Measurements from ENCODE around the gene ATRX.
"Not testable (repeated sequence)": the region's sequence is repeated elsewhere in the genome, so short reads cannot be mapped to it uniquely, and the experiment has no call there.

The ATRX gene

DNA sequence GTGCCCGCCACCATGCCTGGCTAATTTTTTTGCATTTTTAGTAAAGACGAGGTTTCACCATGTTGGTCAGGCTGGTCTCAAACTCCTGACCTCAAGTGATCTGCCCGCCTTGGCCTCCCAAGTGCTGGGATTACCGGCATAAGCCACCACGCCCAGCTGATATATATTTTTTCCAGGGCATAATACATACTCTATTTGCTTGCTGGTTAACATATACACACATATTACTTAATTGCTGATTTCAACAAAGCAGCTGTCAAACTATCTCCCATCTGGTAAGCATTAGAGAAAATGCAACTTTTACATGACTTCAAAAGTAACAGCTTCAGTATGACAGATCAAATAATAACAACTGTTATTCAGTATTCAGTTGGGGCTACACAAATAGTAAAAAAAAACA, 164.6 kb downstream of the ATRX start:
- not testable (repeated sequence) for H3K27me3 ChIP-seq (ENCODE audit: insufficient read depth, low read length); H3K9me3 ChIP-seq (ENCODE audit: insufficient read depth, low read depth, low read length); H3K4me3 ChIP-seq (ENCODE audit: low read length); H3K4me1 ChIP-seq (ENCODE audit: insufficient read depth, low read length); H3K9ac ChIP-seq (ENCODE audit: low read depth, low read length); H3K27ac ChIP-seq (ENCODE audit: low read depth, low read length)
- H3K36me3 ChIP-seq (ENCODE audit: insufficient read depth, low read length): peaks cover 27% of the 10 kb centered on the region
- 95% methylated on average over 5 of the region's 5 CpGs for WGBS

DNA sequence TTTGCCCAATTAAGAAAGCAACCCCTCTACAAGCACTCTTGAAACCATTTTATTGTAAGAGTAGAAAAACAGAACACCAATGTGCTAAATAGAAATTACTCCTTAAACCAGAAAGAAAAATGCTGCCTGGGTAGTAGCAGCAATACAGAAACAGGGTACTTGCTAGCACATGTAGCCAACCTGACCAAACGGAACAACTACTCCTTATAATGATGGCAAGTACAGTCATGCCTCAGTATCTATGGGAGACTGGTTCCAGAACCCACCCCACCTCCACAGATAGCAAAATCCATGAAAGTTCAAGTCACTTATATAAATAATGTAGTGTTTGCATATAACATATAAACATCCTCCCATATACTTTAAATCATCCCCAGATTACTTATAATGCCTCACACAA, 168.8 kb downstream of the ATRX start:
- WGBS: 89% methylated on average over 1 of the region's 1 CpG
- Histone ChIP-seq H3K4me3 (ENCODE audit: low read length) (no peak overlapping the region), H3K27ac (ENCODE audit: low read depth, low read length) (no peak overlapping the region), H3K36me3 (ENCODE audit: insufficient read depth, low read length) (peaks cover 62% of the 10 kb centered on the region), H3K9me3 (ENCODE audit: insufficient read depth, low read depth, low read length) (no peaks in the 10 kb centered on the region), H3K9ac (ENCODE audit: low read depth, low read length) (no peak overlapping the region), H3K4me1 (ENCODE audit: insufficient read depth, low read length) (0 out of 2 replicates have a peak, but pooled peaks cover 2% of the 10 kb centered on the region), H3K27me3 (ENCODE audit: insufficient read depth, low read length) (no peaks in the 10 kb centered on the region)

GRCh38 chrX:77603635-77604336, 182.2 kb downstream of the ATRX start:
- H3K4me1 ChIP-seq (ENCODE audit: insufficient read depth, low read length): no peaks in the 10 kb centered on the region
- H3K36me3 ChIP-seq (ENCODE audit: insufficient read depth, low read length): peaks cover 15% of the 10 kb centered on the region
- no peak overlapping the region for H3K4me3 ChIP-seq (ENCODE audit: low read length)
- H3K9ac ChIP-seq (ENCODE audit: low read depth, low read length): no peak overlapping the region
- H3K27me3 ChIP-seq (ENCODE audit: insufficient read depth, low read length): no peaks in the 10 kb centered on the region
- no peaks in the 10 kb centered on the region for H3K9me3 ChIP-seq (ENCODE audit: insufficient read depth, low read depth, low read length)
- no peak overlapping the region for H3K27ac ChIP-seq (ENCODE audit: low read depth, low read length)
- 0% methylated on average over 1 of the region's 2 CpGs for WGBS

DNA sequence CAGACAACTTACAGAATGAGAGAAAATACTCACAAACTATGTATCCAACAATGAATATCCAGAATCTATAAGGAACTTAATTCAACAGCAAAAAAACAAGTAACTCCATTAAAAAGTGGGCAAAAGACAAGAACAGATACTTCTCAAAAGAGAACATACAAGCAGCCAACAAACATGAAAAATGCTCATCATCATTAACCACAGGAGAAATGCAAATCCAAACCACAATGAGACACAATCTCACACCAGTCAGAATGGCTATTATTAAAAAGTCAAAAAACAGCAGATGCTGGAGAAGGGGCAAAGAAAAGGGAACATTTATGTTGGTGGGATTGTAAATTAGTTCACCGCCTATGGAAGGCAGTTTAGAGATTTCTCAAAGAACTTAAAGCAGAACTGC, 188.5 kb downstream of the ATRX start:
- Histone ChIP-seq H3K36me3 (ENCODE audit: insufficient read depth, low read length) (peaks cover 29% of the 10 kb centered on the region), H3K9ac (ENCODE audit: low read depth, low read length) (no peak overlapping the region), H3K27ac (ENCODE audit: low read depth, low read length) (no peak overlapping the region), H3K4me1 (ENCODE audit: insufficient read depth, low read length) (no peaks in the 10 kb centered on the region), H3K27me3 (ENCODE audit: insufficient read depth, low read length) (no peaks in the 10 kb centered on the region), H3K9me3 (ENCODE audit: insufficient read depth, low read depth, low read length) (no peaks in the 10 kb centered on the region), H3K4me3 (ENCODE audit: low read length) (no peak overlapping the region)
- WGBS: no CpG with 5 or more reads among the region's 1 CpG

DNA sequence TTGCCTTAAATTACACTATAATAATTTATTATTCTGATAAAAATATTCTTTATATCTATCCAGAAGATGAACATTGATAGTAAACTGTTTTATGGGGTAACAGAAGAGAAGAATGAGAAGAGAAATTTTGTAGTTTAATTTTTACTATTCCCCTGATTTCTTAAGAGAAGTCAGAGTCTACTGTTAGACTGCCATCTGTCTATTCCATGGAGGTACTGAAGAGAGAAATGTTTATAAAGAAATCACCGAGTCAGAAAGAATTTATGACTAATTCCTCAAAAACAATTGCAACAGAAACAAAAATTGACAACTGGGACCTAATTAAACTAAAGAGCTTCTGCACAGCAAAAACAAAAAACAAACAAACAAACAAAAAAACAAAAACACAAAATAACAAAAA, 188.9 kb downstream of the ATRX start:
- Histone ChIP-seq H3K4me1 (ENCODE audit: insufficient read depth, low read length) (no peaks in the 10 kb centered on the region), H3K27ac (ENCODE audit: low read depth, low read length) (no peak overlapping the region), H3K9me3 (ENCODE audit: insufficient read depth, low read depth, low read length) (no peaks in the 10 kb centered on the region), H3K9ac (ENCODE audit: low read depth, low read length) (no peak overlapping the region), H3K36me3 (ENCODE audit: insufficient read depth, low read length) (peaks cover 29% of the 10 kb centered on the region), H3K27me3 (ENCODE audit: insufficient read depth, low read length) (no peaks in the 10 kb centered on the region), H3K4me3 (ENCODE audit: low read length) (no peak overlapping the region)
- WGBS: no CpG with 5 or more reads among the region's 1 CpG

DNA sequence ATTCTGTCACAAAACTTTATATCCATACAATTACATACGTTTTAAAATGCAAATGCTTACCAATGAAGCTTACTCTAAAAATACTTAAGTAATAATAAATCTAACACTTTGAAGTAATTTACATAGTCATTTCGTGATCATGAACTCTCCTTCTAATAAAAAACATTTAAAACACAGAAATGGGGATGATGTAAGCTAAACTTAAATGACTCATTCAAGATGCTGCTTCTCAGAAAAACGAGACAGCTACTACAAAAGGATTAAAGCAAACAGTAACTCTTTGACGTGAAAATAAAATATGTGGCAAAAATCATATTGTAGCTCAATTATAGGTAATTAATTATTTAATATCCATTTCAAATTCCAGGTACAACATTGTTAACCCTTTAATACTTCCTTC, 190.2 kb downstream of the ATRX start:
- WGBS: 80% methylated on average over 1 of the region's 4 CpGs
- H3K27me3 ChIP-seq (ENCODE audit: insufficient read depth, low read length): no peaks in the 10 kb centered on the region
- peaks cover 30% of the 10 kb centered on the region for H3K36me3 ChIP-seq (ENCODE audit: insufficient read depth, low read length)
- H3K9ac ChIP-seq (ENCODE audit: low read depth, low read length): no peak overlapping the region
- H3K9me3 ChIP-seq (ENCODE audit: insufficient read depth, low read depth, low read length): no peaks in the 10 kb centered on the region
- no peak overlapping the region for H3K4me3 ChIP-seq (ENCODE audit: low read length)
- H3K4me1 ChIP-seq (ENCODE audit: insufficient read depth, low read length): no peaks in the 10 kb centered on the region
- no peak overlapping the region for H3K27ac ChIP-seq (ENCODE audit: low read depth, low read length)

GRCh38 chrX:77572322-77572721, 213.7 kb downstream of the ATRX start:
- no CpG with 5 or more reads among the region's 3 CpGs for WGBS
- H3K9ac ChIP-seq (ENCODE audit: low read depth, low read length): no peak overlapping the region
- no peak overlapping the region for H3K4me3 ChIP-seq (ENCODE audit: low read length)
- peaks cover 43% of the 10 kb centered on the region for H3K36me3 ChIP-seq (ENCODE audit: insufficient read depth, low read length)
- 0 out of 2 replicates have a peak, but pooled peaks cover 4% of the 10 kb centered on the region for H3K4me1 ChIP-seq (ENCODE audit: insufficient read depth, low read length)
- H3K9me3 ChIP-seq (ENCODE audit: insufficient read depth, low read depth, low read length): no peaks in the 10 kb centered on the region
- no peak overlapping the region for H3K27ac ChIP-seq (ENCODE audit: low read depth, low read length)
- no peaks in the 10 kb centered on the region for H3K27me3 ChIP-seq (ENCODE audit: insufficient read depth, low read length)

DNA sequence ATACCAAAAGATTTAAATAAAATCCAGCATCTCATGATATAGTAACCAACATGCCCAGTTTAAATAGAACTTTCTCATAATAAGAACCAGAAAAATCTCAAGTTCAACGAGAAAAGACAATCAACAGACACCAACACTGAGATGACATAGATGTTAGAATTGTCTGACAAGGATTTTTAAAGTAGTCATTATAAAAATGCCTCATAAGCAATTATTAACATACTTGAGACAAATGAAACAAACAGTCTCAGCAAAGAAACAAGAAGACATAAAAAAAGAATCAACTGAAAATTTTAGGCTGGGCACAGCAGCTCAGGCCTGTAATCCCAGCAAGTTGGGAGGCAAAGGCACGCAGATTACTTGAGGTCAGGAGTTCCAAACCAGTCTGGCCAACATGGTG, 220.7 kb downstream of the ATRX start:
- no peaks in the 10 kb centered on the region for H3K4me1 ChIP-seq (ENCODE audit: insufficient read depth, low read length)
- H3K4me3 ChIP-seq (ENCODE audit: low read length): no peak overlapping the region
- no peak overlapping the region for H3K27ac ChIP-seq (ENCODE audit: low read depth, low read length)
- H3K27me3 ChIP-seq (ENCODE audit: insufficient read depth, low read length): no peaks in the 10 kb centered on the region
- H3K9ac ChIP-seq (ENCODE audit: low read depth, low read length): no peak overlapping the region
- WGBS: 95% methylated on average over 1 of the region's 2 CpGs
- no peaks in the 10 kb centered on the region for H3K9me3 ChIP-seq (ENCODE audit: insufficient read depth, low read depth, low read length)
- H3K36me3 ChIP-seq (ENCODE audit: insufficient read depth, low read length): no peaks in the 10 kb centered on the region; the same call in 1 of the 2 replicates

- H3K4me3 ChIP-seq (ENCODE audit: low read length): no peak overlapping the region
- no peaks in the 10 kb centered on the region; the same call in 1 of the 2 replicates for H3K36me3 ChIP-seq (ENCODE audit: insufficient read depth, low read length)
- no peak overlapping the region for H3K27ac ChIP-seq (ENCODE audit: low read depth, low read length)
- no peak overlapping the region for H3K9ac ChIP-seq (ENCODE audit: low read depth, low read length)
- 93% methylated on average over 1 of the region's 1 CpG for WGBS
- H3K9me3 ChIP-seq (ENCODE audit: insufficient read depth, low read depth, low read length): no peaks in the 10 kb centered on the region
- H3K4me1 ChIP-seq (ENCODE audit: insufficient read depth, low read length): no peaks in the 10 kb centered on the region
- no peaks in the 10 kb centered on the region for H3K27me3 ChIP-seq (ENCODE audit: insufficient read depth, low read length)
These were observed 221.2 kb downstream of the ATRX start for GRCh38 chrX:77564823-77565222.

GRCh38 chrX:77561372-77561771, 224.6 kb downstream of the ATRX start:
- WGBS: 100% methylated on average over 1 of the region's 2 CpGs
- H3K4me3 ChIP-seq (ENCODE audit: low read length): no peak overlapping the region
- H3K36me3 ChIP-seq (ENCODE audit: insufficient read depth, low read length): peaks cover 15% of the 10 kb centered on the region
- H3K27ac ChIP-seq (ENCODE audit: low read depth, low read length): no peak overlapping the region
- no peaks in the 10 kb centered on the region for H3K4me1 ChIP-seq (ENCODE audit: insufficient read depth, low read length)
- H3K27me3 ChIP-seq (ENCODE audit: insufficient read depth, low read length): no peaks in the 10 kb centered on the region
- H3K9ac ChIP-seq (ENCODE audit: low read depth, low read length): no peak overlapping the region
- H3K9me3 ChIP-seq (ENCODE audit: insufficient read depth, low read depth, low read length): no peaks in the 10 kb centered on the region

DNA sequence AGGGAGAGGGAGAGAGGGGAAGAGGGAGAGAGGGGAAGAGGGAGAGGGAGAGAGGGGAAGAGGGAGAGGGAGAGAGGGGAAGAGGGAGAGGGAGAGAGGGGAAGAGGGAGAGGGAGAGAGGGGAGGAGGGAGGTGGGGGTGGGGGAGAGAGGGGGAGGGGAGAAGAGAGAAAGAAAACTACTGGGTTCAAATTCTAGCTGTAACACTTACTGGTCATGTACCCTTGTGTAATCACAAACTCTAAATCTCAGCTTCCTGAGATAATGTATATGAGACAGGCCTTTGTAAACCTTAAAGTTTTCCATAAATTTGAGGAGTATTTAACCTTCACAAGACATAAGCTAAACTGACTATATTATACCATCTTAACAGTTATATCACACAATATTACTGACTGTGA, 229.7 kb downstream of the ATRX start:
- H3K36me3 ChIP-seq (ENCODE audit: insufficient read depth, low read length): peaks cover 15% of the 10 kb centered on the region
- no peaks in the 10 kb centered on the region for H3K9me3 ChIP-seq (ENCODE audit: insufficient read depth, low read depth, low read length)
- no peak overlapping the region for H3K27ac ChIP-seq (ENCODE audit: low read depth, low read length)
- H3K27me3 ChIP-seq (ENCODE audit: insufficient read depth, low read length): no peaks in the 10 kb centered on the region
- no peak overlapping the region for H3K4me3 ChIP-seq (ENCODE audit: low read length)
- H3K9ac ChIP-seq (ENCODE audit: low read depth, low read length): no peak overlapping the region
- no peaks in the 10 kb centered on the region for H3K4me1 ChIP-seq (ENCODE audit: insufficient read depth, low read length)

- Histone ChIP-seq H3K27ac (ENCODE audit: low read depth, low read length) (no peak overlapping the region), H3K4me3 (ENCODE audit: low read length) (no peak overlapping the region), H3K9ac (ENCODE audit: low read depth, low read length) (no peak overlapping the region), H3K27me3 (ENCODE audit: insufficient read depth, low read length) (no peaks in the 10 kb centered on the region), H3K4me1 (ENCODE audit: insufficient read depth, low read length) (no peaks in the 10 kb centered on the region), H3K36me3 (ENCODE audit: insufficient read depth, low read length) (peaks cover 10% of the 10 kb centered on the region; the same call in 1 of the 2 replicates), H3K9me3 (ENCODE audit: insufficient read depth, low read depth, low read length) (no peaks in the 10 kb centered on the region)
- WGBS: no CpG with 5 or more reads among the region's 2 CpGs
These were observed 237.3 kb downstream of the ATRX start for GRCh38 chrX:77548751-77549150.
